ENCODE results near the gene GJA10. TPM values are rescaled to one million over a fixed set of nuclear protein-coding genes. Genes with fewer than 3 reads are reported as not detected.

The GJA10 gene
- total and polyA plus RNA-seq, 3 experiments from 2014 or later = not detected

GRCh38 chr6:89934685-89935366 is 40.6 kb downstream of the GJA10 start:
- Histone ChIP-seq H3K36me3 (ENCODE audit: insufficient read depth, low read length) (peaks cover 23% of the 10 kb centered on the region), H3K4me3 (ENCODE audit: low read length) (no peak overlapping the region), H3K9me3 (ENCODE audit: low read length) (no peaks in the 10 kb centered on the region), H3K4me1 (ENCODE audit: insufficient read depth, low read length) (peaks cover under 1% of the 10 kb centered on the region), H3K27me3 (ENCODE audit: insufficient read depth, low read length, poor library complexity, severe bottlenecking) (no peaks in the 10 kb centered on the region), H3K27ac (ENCODE audit: low read depth, low read length) (no peak overlapping the region)
- Mint-ChIP-seq H3K4me1 (peaks cover under 1 to 2% (median under 1%) of the 10 kb centered on the region in 3 donors), H3K4me3 (no peak overlapping the region), H3K27ac (peak overlapping the region in 2 of 8 donors; percentile 34 to 76), H3K9me3 (no peaks in the 10 kb centered on the region), H3K36me3 (peaks cover 0 to 76% (median 15%) of the 10 kb centered on the region in 3 donors), H3K27me3 (no peaks in the 10 kb centered on the region)
- no peak for DNase-seq
- ChIA-PET CTCF (interaction anchor here (0.5 kb wide), 1 partner anchor 111 kb away, joined by 3 read pairs; no protein-coding TSS in a partner anchor), POLR2A (no interaction called here)

GRCh38 chr6:89936177-89936576 is 41.9 kb downstream of the GJA10 start:
- H3K36me3 Mint-ChIP-seq = peaks cover 0 to 75% (median 19%) of the 10 kb centered on the region in 3 donors

GRCh38 chr6:89938014-89938413 is 43.7 kb downstream of the GJA10 start:
- H3K4me1 Mint-ChIP-seq = peaks cover 4 to 11% (median 7%) of the 10 kb centered on the region in 3 donors
- H3K27ac Mint-ChIP-seq = no peak overlapping the region
- Histone ChIP-seq H3K9me3 (ENCODE audit: low read length) (no peaks in the 10 kb centered on the region), H3K27me3 (ENCODE audit: insufficient read depth, low read length, poor library complexity, severe bottlenecking) (no peaks in the 10 kb centered on the region), H3K4me1 (ENCODE audit: insufficient read depth, low read length) (peaks cover 4% of the 10 kb centered on the region), H3K36me3 (ENCODE audit: insufficient read depth, low read length) (peaks cover 19% of the 10 kb centered on the region), H3K4me3 (ENCODE audit: low read length) (no peak overlapping the region), H3K27ac (ENCODE audit: low read depth, low read length) (no peak overlapping the region)
- peaks cover 0 to 69% (median 18%) of the 10 kb centered on the region in 3 donors for H3K36me3 Mint-ChIP-seq
- ChIA-PET CTCF (interaction anchor here (1.0 to 3.3 kb wide), 2 partner anchors 455 to 541 kb away, joined by 4 to 11 read pairs; no protein-coding TSS in a partner anchor), POLR2A (no interaction called here)
- no peak overlapping the region for H3K4me3 Mint-ChIP-seq
- H3K27me3 Mint-ChIP-seq = no peaks in the 10 kb centered on the region
- H3K9me3 Mint-ChIP-seq = no peaks in the 10 kb centered on the region
- no peak for DNase-seq

More at GRCh38 chr6:89936177-89936576, 41.9 kb downstream of the GJA10 start:
- peaks cover 4% of the 10 kb centered on the region for H3K4me1 ChIP-seq (ENCODE audit: insufficient read depth, low read length)
- DNase-seq = no peak
- Mint-ChIP-seq H3K4me3 (no peak overlapping the region), H3K4me1 (peaks cover 4 to 10% (median 7%) of the 10 kb centered on the region in 3 donors), H3K9me3 (no peaks in the 10 kb centered on the region), H3K27me3 (no peaks in the 10 kb centered on the region), H3K27ac (peak overlapping the region in 2 of 8 donors; percentile 54 to 74)
- H3K27me3 ChIP-seq (ENCODE audit: insufficient read depth, low read length, poor library complexity, severe bottlenecking) = no peaks in the 10 kb centered on the region
- no peaks in the 10 kb centered on the region for H3K9me3 ChIP-seq (ENCODE audit: low read length)
- ChIA-PET CTCF (interaction anchor here (0.9 to 3.3 kb wide), 2 partner anchors 452 to 543 kb away, joined by 3 to 11 read pairs; no protein-coding TSS in a partner anchor), POLR2A (no interaction called here)
- H3K27ac ChIP-seq (ENCODE audit: low read depth, low read length) = no peak overlapping the region
- no peak overlapping the region for H3K4me3 ChIP-seq (ENCODE audit: low read length)
- H3K36me3 ChIP-seq (ENCODE audit: insufficient read depth, low read length) = peaks cover 23% of the 10 kb centered on the region

DNA sequence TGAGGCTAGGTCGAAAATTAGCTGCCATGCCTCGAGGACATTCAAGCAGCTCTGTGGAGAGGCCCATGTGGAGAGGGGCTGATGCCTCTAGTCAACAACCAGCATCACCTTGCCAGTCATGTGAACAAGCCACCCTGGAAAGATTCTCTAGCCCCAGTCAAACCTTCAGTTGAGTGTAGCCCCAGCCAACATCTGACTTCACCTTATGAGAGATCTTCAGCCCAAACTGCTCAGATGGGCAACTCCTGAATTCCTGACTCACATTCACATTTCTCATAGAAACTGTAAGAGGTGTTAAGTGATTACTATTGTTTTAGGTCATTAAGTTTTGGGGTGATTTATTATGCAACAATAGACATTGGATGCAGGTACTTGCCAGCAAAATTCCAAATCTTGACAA is 44.9 kb downstream of the GJA10 start:
- Mint-ChIP-seq H3K36me3 (peaks cover 0 to 66% (median 13%) of the 10 kb centered on the region in 3 donors), H3K27me3 (no peaks in the 10 kb centered on the region), H3K4me1 (peaks cover 4 to 11% (median 7%) of the 10 kb centered on the region in 3 donors), H3K4me3 (no peak overlapping the region), H3K27ac (peak overlapping the region in 2 of 8 donors; percentile 33 to 50), H3K9me3 (no peaks in the 10 kb centered on the region)
- CTCF ChIA-PET = interaction anchor here (1.3 to 6.4 kb wide), 5 partner anchors 354 to 540 kb away, joined by 3 to 113 read pairs (median 20); no protein-coding TSS in a partner anchor
- Histone ChIP-seq H3K27me3 (ENCODE audit: insufficient read depth, low read length, poor library complexity, severe bottlenecking) (no peaks in the 10 kb centered on the region), H3K4me1 (ENCODE audit: insufficient read depth, low read length) (peaks cover 4% of the 10 kb centered on the region), H3K4me3 (ENCODE audit: low read length) (no peak overlapping the region), H3K9me3 (ENCODE audit: low read length) (no peaks in the 10 kb centered on the region), H3K36me3 (ENCODE audit: insufficient read depth, low read length) (peaks cover 19% of the 10 kb centered on the region), H3K27ac (ENCODE audit: low read depth, low read length) (no peak overlapping the region)
- POLR2A ChIA-PET = interaction anchor here (0.6 kb wide), 1 partner anchor 117 kb away, joined by 4 read pairs; no protein-coding TSS in a partner anchor
- DNase-seq = no peak

- H3K27me3 ChIP-seq (ENCODE audit: insufficient read depth, low read length, poor library complexity, severe bottlenecking) = no peaks in the 10 kb centered on the region
- H3K4me1 Mint-ChIP-seq = peaks cover 9 to 21% (median 16%) of the 10 kb centered on the region in 3 donors
- POLR2A ChIA-PET = interaction anchor here (0.5 to 1.4 kb wide), 5 partner anchors 12 to 589 kb away, joined by 3 to 10 read pairs (median 4); partner anchors contain the start of gene BACH2
- no peaks in the 10 kb centered on the region for H3K9me3 Mint-ChIP-seq
- H3K9me3 ChIP-seq (ENCODE audit: low read length) = peaks cover 5% of the 10 kb centered on the region
- H3K4me3 Mint-ChIP-seq = no peak overlapping the region
- H3K27ac ChIP-seq (ENCODE audit: low read depth, low read length) = no peak overlapping the region
- DNase-seq = peak; percentile 43 to 78 (median 59)
- H3K4me3 ChIP-seq (ENCODE audit: low read length) = no peak overlapping the region
- peaks cover 16% of the 10 kb centered on the region for H3K36me3 ChIP-seq (ENCODE audit: insufficient read depth, low read length)
- H3K4me1 ChIP-seq (ENCODE audit: insufficient read depth, low read length) = peaks cover 13% of the 10 kb centered on the region
- H3K36me3 Mint-ChIP-seq = peaks cover 0 to 55% (median 10%) of the 10 kb centered on the region in 3 donors
- CTCF ChIA-PET = interaction anchor here (0.5 to 6.4 kb wide), 62 partner anchors 8 to 550 kb away, joined by 3 to 113 read pairs (median 4); partner anchors contain the start of genes BACH2 and MDN1
- H3K27ac Mint-ChIP-seq = peak overlapping the region in 2 of 8 donors; percentile 7 to 35
- no peaks in the 10 kb centered on the region for H3K27me3 Mint-ChIP-seq
Observed at GRCh38 chr6:89940225-89941027, 46.2 kb downstream of the GJA10 start.

GRCh38 chr6:89941031-89941762 is 46.9 kb downstream of the GJA10 start:
- Mint-ChIP-seq H3K4me3 (no peak overlapping the region), H3K9me3 (no peaks in the 10 kb centered on the region), H3K27ac (peak overlapping the region in 3 of 8 donors; percentile 15 to 61 (median 52)), H3K27me3 (no peaks in the 10 kb centered on the region), H3K36me3 (peaks cover 0 to 52% (median 10%) of the 10 kb centered on the region in 3 donors), H3K4me1 (peaks cover 10 to 25% (median 17%) of the 10 kb centered on the region in 3 donors)
- Histone ChIP-seq H3K4me3 (ENCODE audit: low read length) (no peak overlapping the region), H3K4me1 (ENCODE audit: insufficient read depth, low read length) (peaks cover 14% of the 10 kb centered on the region), H3K27me3 (ENCODE audit: insufficient read depth, low read length, poor library complexity, severe bottlenecking) (no peaks in the 10 kb centered on the region), H3K9me3 (ENCODE audit: low read length) (peaks cover 5% of the 10 kb centered on the region), H3K36me3 (ENCODE audit: insufficient read depth, low read length) (peaks cover 9% of the 10 kb centered on the region), H3K27ac (ENCODE audit: low read depth, low read length) (no peak overlapping the region)
- ChIA-PET POLR2A (interaction anchor here (0.5 to 1.4 kb wide), 3 partner anchors 355 to 538 kb away, joined by 3 to 5 read pairs (median 4); partner anchors contain the start of gene BACH2), CTCF (interaction anchor here (0.5 to 6.4 kb wide), 57 partner anchors 9 to 549 kb away, joined by 3 to 113 read pairs (median 4); partner anchors contain the start of genes BACH2 and MDN1)
- no peak for DNase-seq

- Mint-ChIP-seq H3K27me3 (no peaks in the 10 kb centered on the region), H3K9me3 (no peaks in the 10 kb centered on the region), H3K4me3 (no peak overlapping the region), H3K36me3 (peaks cover 0 to 51% (median 4%) of the 10 kb centered on the region in 3 donors), H3K4me1 (peaks cover 10 to 26% (median 17%) of the 10 kb centered on the region in 3 donors), H3K27ac (peak overlapping the region in 3 of 8 donors; percentile 15 to 52 (median 26))
- POLR2A ChIA-PET = no interaction called here
- H3K36me3 ChIP-seq (ENCODE audit: insufficient read depth, low read length) = peaks cover 4% of the 10 kb centered on the region
- no peaks in the 10 kb centered on the region for H3K27me3 ChIP-seq (ENCODE audit: insufficient read depth, low read length, poor library complexity, severe bottlenecking)
- CTCF ChIA-PET = interaction anchor here (1.7 to 6.4 kb wide), 6 partner anchors 16 to 537 kb away, joined by 3 to 113 read pairs (median 12); partner anchors contain the start of gene BACH2
- H3K27ac ChIP-seq (ENCODE audit: low read depth, low read length) = no peak overlapping the region
- DNase-seq = no peak
- no peak overlapping the region for H3K4me3 ChIP-seq (ENCODE audit: low read length)
- peaks cover 14% of the 10 kb centered on the region for H3K4me1 ChIP-seq (ENCODE audit: insufficient read depth, low read length)
- H3K9me3 ChIP-seq (ENCODE audit: low read length) = peaks cover 5% of the 10 kb centered on the region
Observed at GRCh38 chr6:89941763-89942497, 47.7 kb downstream of the GJA10 start.

All from CD8-positive, alpha-beta memory T cell (primary cell).